Activated naive CD4-positive, alpha-beta T cell treated with anti-CD3 and anti-CD28 coated beads, Interleukin-2, amount 10 ng/mL, durations not matched to agents 7 days and 5 days (primary cell): Measurements from ENCODE around the gene PMEPA1.

Experiments
- CTCF ChIA-PET: fragments of 350-600 bp; sonication (Branson Sonifier 250); formaldehyde crosslinking; loops from one replicate; lab custom pipeline; 2021; ENCODE audit warnings: antibody characterized with exemption; lab: Charles Lee
- DNase-seq: peaks from one replicate; pipeline ENCODE4 v3.0.0-alpha.2; 2020
- H3K27ac Mint-ChIP-seq: one replicate; pipeline ENCODE4 v1.8.0; 2021; ENCODE audit warnings: mild to moderate bottlenecking, moderate library complexity, mixed read lengths
- H3K27me3 Mint-ChIP-seq: one replicate; pipeline ENCODE4 v1.8.0; 2021; ENCODE audit warnings: mild to moderate bottlenecking, mixed read lengths
- H3K36me3 Mint-ChIP-seq: one replicate; pipeline ENCODE4 v1.8.0; 2021; ENCODE audit warnings: mixed read lengths
- H3K4me1 Mint-ChIP-seq: one replicate; pipeline ENCODE4 v1.8.0; 2021; ENCODE audit warnings: mixed read lengths
- H3K4me3 Mint-ChIP-seq: one replicate; pipeline ENCODE4 v1.8.0; 2021; ENCODE audit warnings: mild to moderate bottlenecking, moderate library complexity, mixed read lengths
- H3K9me3 Mint-ChIP-seq: one replicate; pipeline ENCODE4 v1.8.0; 2021; ENCODE audit warnings: mixed read lengths

The PMEPA1 gene

DNA sequence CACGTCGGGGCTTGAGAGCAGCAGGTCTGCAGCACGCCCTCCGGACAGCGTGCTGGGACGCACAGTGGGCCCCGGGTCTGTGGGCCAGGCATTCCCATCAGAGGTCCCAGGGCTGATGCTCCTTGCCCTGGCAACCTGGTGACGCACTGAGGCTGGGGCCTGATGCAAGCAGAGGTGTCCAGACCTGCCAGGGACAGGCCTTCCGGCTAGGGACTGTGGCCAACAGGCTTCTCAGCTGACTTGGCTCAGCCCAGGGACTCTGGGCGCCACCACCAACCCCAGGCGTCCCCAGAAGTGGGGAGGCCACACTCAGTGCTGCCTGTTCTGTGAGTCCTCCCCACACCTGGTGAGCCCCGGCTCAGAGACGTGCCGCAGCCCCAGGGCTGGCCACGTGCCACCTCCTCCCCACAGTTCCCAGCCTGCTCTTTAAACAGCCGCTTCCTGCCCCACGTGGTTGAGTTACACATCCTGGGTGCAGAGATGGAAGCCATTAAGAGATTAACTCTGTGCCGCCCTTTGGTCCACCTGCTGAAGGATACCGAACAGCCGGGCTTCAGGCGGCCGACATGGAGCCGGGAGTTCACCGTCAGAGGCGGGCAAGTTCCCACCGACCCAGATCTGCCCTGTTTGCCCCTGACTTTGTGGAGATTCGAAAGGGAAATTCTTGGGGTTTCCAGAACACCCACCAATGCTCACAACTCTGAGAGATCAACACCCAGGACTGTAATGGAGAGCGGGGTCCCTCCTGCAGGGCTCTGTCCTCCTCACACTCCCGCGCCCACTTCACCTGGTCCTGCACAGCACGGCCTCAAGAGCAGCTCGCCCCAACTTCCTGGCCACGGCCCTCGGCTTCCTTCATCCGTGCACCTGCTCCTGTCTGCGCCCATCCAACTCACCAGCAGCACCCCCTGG is 52.0 kb downstream of the PMEPA1 start:
- H3K36me3 Mint-ChIP-seq: peaks cover 3% of the 10 kb centered on the region
- H3K27me3 Mint-ChIP-seq: peaks cover 52% of the 10 kb centered on the region
- H3K4me3 Mint-ChIP-seq: no peak overlapping the region
- peak; percentile 73 for DNase-seq
- H3K27ac Mint-ChIP-seq: peak overlapping the region; percentile 81
- peaks cover 6% of the 10 kb centered on the region for H3K9me3 Mint-ChIP-seq
- CTCF ChIA-PET: interaction anchor here (1.1 kb wide), 1 partner anchor 25 kb away, joined by 3 read pairs; no protein-coding TSS in a partner anchor
- peaks cover 30% of the 10 kb centered on the region for H3K4me1 Mint-ChIP-seq

DNA sequence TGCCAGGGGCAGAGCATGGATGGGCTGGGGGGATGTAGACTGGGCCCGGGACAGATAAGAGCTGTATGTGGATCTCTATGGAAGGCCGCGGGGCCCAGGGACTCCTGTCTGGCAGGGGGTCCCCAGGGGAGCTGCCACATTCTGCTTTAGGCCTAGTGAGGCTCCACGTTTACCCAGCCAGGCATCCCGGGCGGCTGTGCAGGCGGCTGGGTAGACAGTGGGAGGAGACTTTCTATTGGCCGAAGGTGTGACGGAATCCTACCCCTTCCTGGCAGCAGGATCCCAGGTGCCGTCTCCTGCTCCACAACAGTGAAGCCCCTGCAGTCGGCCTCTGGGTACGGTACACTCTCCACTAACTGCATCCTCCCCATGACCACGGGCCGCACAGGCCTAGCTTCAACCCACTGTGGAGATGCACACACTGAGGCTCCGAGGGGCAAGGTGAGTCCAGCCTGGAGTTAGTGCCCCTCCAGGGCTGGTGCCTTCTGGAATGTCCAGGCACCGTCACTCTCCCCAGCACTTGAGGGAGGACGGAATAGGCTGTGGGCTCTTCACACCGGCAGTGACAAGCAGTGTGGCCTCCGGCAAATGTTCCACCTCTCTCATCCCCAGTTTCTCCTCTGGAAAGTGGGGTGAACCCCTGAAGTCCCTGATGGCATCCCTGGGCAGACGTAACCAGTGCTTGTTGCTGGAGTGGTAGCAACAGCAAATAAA is 52.8 kb downstream of the PMEPA1 start:
- no peak for DNase-seq
- CTCF ChIA-PET: interaction anchor here (1.2 to 6.1 kb wide), 2 partner anchors 35 to 524 kb away, joined by 3 to 86 read pairs; partner anchors contain the start of gene ZBP1
- peaks cover 30% of the 10 kb centered on the region for H3K4me1 Mint-ChIP-seq
- peaks cover 6% of the 10 kb centered on the region for H3K9me3 Mint-ChIP-seq
- no peak overlapping the region for H3K4me3 Mint-ChIP-seq
- peaks cover 52% of the 10 kb centered on the region for H3K27me3 Mint-ChIP-seq
- H3K36me3 Mint-ChIP-seq: peaks cover 3% of the 10 kb centered on the region
- H3K27ac Mint-ChIP-seq: no peak overlapping the region

DNA sequence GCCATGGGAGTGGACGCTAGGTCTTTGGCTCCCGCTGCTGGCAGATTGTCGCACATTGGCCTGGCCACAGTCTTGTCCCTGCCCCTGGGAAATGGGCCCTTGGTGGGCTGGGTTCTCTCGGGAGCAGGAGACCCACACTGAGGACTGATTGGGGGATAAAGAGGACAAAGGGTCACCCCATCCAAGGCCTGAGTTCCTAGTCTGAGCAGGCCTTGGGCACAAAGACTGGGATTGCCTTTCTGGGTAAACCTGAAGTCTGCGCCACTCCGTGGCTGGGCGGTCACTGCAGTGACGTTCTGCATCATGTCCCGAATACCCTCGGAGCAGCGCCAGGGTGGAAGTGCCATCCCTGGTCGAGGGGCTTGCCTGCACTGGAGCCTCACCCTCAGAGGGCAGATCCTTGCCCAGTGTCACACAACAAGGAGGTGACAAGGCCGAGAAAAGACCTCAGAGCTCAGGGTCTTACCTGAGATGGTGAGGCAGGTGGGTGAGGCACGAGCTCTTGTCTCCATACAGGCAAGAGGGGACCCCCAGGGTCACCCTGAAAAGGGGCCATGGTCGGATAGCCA is 53.5 kb downstream of the PMEPA1 start:
- H3K4me1 Mint-ChIP-seq: peaks cover 30% of the 10 kb centered on the region
- peak; percentile 17 for DNase-seq
- no peak overlapping the region for H3K27ac Mint-ChIP-seq
- H3K27me3 Mint-ChIP-seq: peaks cover 52% of the 10 kb centered on the region
- H3K4me3 Mint-ChIP-seq: no peak overlapping the region
- peaks cover 3% of the 10 kb centered on the region for H3K36me3 Mint-ChIP-seq
- CTCF ChIA-PET: interaction anchor here (1.2 to 6.1 kb wide), 4 partner anchors 30 to 525 kb away, joined by 3 to 86 read pairs (median 16); partner anchors contain the start of gene ZBP1
- peaks cover 6% of the 10 kb centered on the region for H3K9me3 Mint-ChIP-seq

DNA sequence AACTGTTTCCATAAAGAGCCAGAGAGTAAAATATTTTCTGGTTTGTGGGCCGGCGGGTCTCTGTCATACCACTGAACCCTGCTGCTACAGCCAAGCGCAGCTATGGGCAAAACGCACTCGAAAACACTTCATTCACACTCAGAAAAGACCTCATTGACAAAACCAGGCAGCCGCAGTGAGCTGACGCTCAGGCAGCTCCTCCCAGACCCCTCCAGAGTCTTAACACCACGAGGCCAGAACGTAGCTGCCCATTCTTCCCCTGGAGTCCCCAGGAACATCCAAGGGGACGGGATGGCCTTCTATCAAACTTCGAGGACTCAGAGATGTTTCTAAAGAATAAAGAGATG is 54.0 kb downstream of the PMEPA1 start:
- no peak overlapping the region for H3K4me3 Mint-ChIP-seq
- CTCF ChIA-PET: interaction anchor here (0.9 to 6.1 kb wide), 5 partner anchors 29 to 431 kb away, joined by 3 to 86 read pairs (median 6); partner anchors contain the start of gene ZBP1
- DNase-seq: peak; percentile 16
- H3K36me3 Mint-ChIP-seq: peaks cover 3% of the 10 kb centered on the region
- H3K4me1 Mint-ChIP-seq: peaks cover 30% of the 10 kb centered on the region
- H3K27ac Mint-ChIP-seq: no peak overlapping the region
- H3K9me3 Mint-ChIP-seq: peaks cover 5% of the 10 kb centered on the region
- peaks cover 57% of the 10 kb centered on the region for H3K27me3 Mint-ChIP-seq

DNA sequence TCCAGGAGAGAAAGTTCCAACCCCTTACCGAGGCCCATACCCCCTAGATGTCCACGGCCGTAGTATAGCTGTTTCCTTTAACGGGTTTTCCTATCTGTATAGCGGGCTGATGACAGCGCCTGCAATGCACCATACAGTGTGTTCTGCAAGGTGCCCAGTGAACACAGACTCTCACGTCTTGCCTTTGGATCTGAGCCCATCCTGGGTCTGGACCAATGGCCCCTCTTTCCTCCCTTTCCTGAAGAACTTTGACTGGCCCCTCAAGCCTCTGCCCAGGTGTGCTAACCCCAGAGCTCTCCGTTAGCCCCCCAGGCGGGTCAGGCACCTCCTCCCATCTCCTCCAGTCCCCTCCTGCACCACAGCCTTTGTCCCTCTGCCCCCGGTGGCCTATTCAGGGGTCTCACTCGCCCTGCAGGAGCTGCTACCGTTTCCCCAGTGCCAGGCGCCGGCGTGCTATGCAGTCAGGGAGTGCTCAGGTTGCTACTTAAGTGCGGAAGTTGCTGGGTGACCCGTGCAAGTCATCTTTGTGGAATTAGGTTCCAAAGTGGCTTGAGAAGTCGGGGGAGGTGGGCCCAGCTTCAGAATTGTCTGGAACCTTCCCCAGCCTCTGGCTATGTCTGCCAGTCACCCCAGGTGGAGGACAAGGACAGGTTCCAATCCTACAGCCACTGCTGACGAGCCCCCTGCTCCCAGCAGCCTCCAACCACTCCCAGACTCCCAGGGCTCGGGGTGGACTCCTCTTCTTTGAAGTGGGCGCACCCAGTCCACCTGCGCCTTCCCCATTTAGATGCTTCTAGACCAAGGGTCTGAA is 54.6 kb downstream of the PMEPA1 start:
- Mint-ChIP-seq H3K27ac (no peak overlapping the region), H3K9me3 (no peaks in the 10 kb centered on the region), H3K36me3 (peaks cover 3% of the 10 kb centered on the region), H3K4me3 (no peak overlapping the region), H3K4me1 (peaks cover 30% of the 10 kb centered on the region), H3K27me3 (peaks cover 63% of the 10 kb centered on the region)
- CTCF ChIA-PET: interaction anchor here (0.9 to 6.1 kb wide), 6 partner anchors 28 to 431 kb away, joined by 3 to 86 read pairs (median 4); partner anchors contain the start of gene ZBP1
- peak; percentile 22 for DNase-seq

DNA sequence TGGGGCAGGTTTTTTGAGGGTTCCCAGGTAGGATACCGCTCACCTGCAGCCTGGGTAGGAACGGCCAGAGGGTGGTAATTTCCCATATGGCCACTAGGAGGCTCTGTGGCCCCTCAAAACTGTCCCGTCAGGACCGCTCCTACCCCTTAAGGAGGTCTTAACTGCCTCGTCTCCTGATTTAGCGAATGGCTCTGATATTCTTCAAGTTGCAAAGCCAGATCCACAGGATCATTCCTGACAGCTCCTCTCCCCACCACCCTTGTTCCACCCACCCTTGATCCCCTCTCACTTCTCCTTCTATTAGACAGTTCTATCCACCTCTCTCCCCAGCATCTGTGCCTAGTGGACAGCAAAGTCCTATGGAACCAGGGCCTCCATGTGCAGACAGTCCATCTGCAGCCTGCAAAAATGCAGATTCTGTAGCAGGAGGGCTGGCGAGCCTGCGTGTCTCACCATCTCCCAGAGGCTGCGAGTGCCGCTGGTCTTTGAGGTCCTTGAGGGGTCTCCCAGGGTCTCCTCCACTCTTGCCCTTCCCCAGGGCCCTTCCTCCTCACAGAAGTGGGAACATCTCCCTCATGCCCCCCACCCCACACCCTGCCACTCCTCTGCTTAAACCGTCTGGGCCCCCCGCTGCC is 55.3 kb downstream of the PMEPA1 start:
- peak; percentile 68 for DNase-seq
- H3K36me3 Mint-ChIP-seq: peaks cover 3% of the 10 kb centered on the region
- no peak overlapping the region for H3K4me3 Mint-ChIP-seq
- no peaks in the 10 kb centered on the region for H3K9me3 Mint-ChIP-seq
- H3K4me1 Mint-ChIP-seq: peaks cover 29% of the 10 kb centered on the region
- CTCF ChIA-PET: interaction anchor here (0.7 to 6.1 kb wide), 14 partner anchors 9 to 526 kb away, joined by 3 to 86 read pairs (median 4); partner anchors contain the start of genes PMEPA1 and ZBP1
- H3K27me3 Mint-ChIP-seq: peaks cover 68% of the 10 kb centered on the region
- H3K27ac Mint-ChIP-seq: no peak overlapping the region

DNA sequence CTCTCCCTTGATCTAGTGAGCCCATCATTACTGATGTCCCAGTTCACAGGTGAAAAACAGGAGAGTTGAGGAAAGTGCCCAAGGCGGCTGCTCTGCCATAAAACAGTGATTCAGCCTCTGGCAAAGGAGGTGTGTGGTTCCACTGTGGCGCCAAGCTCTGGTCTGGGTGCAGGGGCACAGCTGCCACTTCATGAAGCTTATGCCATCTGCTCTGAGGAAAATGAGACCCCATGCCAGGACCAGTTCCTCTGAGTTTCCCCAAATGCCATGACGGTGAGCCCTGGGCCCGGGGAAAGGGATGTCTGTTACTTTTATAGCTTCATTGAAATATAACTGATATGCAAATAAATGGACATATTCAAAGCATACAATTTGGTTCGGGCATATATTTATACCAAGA is 55.9 kb downstream of the PMEPA1 start:
- Mint-ChIP-seq H3K4me3 (no peak overlapping the region), H3K27me3 (peaks cover 68% of the 10 kb centered on the region), H3K36me3 (peaks cover 3% of the 10 kb centered on the region), H3K27ac (no peak overlapping the region), H3K9me3 (no peaks in the 10 kb centered on the region), H3K4me1 (peaks cover 24% of the 10 kb centered on the region)
- CTCF ChIA-PET: interaction anchor here (0.7 to 6.1 kb wide), 13 partner anchors 9 to 527 kb away, joined by 3 to 86 read pairs (median 4); partner anchors contain the start of genes PMEPA1 and ZBP1
- DNase-seq: peak; percentile 19

DNA sequence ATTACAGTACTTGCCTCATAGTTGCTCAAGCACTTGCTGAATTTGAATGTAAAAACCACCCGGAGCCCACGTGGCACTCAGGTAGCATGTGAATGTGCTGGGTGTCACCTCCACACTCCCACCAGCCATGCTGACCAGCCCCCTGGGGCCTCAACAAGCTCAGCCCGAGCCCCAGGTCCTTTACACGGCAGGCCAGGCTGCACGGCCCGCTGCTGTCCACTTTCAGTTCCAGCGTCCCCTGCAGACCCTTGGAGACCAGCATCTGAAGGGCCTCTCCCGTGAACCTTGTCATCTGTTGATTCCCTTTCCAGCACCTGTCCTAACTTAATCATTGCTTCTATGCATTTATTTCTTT is 56.3 kb downstream of the PMEPA1 start:
- no peak overlapping the region for H3K27ac Mint-ChIP-seq
- peaks cover 22% of the 10 kb centered on the region for H3K4me1 Mint-ChIP-seq
- H3K9me3 Mint-ChIP-seq: no peaks in the 10 kb centered on the region
- peak; percentile 17 for DNase-seq
- H3K4me3 Mint-ChIP-seq: no peak overlapping the region
- CTCF ChIA-PET: interaction anchor here (0.7 to 6.1 kb wide), 12 partner anchors 8 to 527 kb away, joined by 3 to 86 read pairs (median 4); partner anchors contain the start of genes PMEPA1 and ZBP1
- peaks cover 3% of the 10 kb centered on the region for H3K36me3 Mint-ChIP-seq
- H3K27me3 Mint-ChIP-seq: peaks cover 69% of the 10 kb centered on the region

DNA sequence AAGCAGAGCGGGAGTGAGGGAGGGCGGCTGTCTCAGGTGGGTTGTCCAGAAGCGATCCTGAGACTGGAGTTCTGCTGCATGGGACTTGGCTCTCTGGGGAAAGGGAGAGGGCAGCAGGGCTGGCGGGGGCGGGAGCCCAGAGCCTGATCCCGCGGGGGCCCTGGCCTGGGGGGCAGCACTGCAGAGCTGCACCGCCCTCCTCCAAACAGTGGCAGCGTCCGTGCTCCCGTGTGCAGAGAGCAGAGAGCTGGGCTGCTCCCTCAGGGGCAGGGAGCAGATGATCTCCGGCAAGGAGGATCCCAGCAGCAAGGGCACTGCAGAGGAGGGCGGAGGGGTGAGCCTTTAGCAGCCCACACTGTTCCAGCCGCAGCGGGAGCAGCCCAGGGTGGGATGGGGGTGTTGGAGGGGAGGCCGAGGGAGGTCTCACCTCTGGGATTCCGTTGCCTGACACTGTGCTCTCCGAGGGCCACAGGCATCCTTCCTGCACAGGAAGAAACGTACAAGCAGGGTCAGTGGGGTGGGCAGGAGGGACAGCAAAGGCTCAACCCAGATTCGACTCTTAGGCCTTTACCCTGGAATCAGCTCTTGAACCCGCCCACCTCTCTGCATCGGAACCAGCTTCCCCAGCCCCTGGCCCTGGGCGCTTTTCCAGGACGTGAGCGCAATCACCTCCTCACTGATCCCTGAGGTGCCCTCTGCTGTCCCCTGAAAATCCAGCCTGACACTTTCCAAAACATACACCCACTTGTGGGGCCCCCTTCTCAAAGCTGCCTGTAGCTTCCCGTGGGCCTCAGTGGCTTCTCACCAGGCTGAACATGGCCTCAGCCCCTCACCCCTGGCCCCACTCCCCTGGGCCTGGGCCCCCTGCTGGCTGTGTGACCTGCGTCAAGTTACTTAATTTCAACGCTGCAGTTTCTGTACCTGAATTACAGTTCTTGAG is 56.9 kb downstream of the PMEPA1 start:
- peak; percentile 20 for DNase-seq
- CTCF ChIA-PET: interaction anchor here (1.2 to 6.1 kb wide), 5 partner anchors 26 to 528 kb away, joined by 5 to 86 read pairs (median 13); partner anchors contain the start of gene ZBP1
- H3K36me3 Mint-ChIP-seq: peaks cover 2% of the 10 kb centered on the region
- H3K4me3 Mint-ChIP-seq: no peak overlapping the region
- peaks cover 15% of the 10 kb centered on the region for H3K4me1 Mint-ChIP-seq
- no peaks in the 10 kb centered on the region for H3K9me3 Mint-ChIP-seq
- H3K27ac Mint-ChIP-seq: no peak overlapping the region
- H3K27me3 Mint-ChIP-seq: peaks cover 69% of the 10 kb centered on the region

DNA sequence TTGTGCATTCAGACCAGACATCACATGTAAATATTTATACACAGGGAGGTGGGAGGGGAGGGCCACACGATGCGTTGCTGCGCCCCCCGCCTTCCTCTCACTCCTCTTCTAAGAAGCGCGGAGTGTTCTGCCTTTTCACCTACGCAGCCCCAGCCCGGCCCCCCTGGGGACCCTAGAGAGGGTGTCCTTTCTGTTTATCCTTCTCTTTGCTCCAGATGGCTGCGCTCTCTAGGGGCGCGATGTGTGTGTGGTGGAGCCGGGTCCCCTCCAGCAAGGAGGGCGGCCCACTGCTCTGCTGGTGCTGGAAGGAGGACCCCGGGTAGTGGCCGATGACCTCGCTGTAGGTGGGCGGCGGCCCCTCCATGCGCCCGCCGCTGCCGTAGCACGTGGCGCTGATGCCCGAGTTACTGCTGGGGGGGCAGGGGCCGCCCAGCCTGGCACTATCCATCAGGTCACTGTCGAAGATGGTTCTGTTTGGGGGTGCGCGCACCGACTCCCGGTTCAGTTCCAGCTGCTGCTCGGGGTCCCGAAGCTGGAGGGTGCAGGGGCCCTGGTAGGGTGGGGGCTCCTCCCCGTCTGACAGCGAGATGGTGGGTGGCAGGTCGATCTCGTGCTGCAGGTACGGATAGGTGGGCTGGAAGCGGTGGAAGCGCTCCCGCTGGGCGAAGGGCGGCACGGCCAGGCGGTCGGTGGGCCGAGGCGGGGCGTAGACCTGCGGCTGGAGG is 57.8 kb downstream of the PMEPA1 start:
- Mint-ChIP-seq H3K9me3 (no peaks in the 10 kb centered on the region), H3K27me3 (peaks cover 75% of the 10 kb centered on the region), H3K4me1 (peaks cover 8% of the 10 kb centered on the region), H3K4me3 (no peak overlapping the region), H3K36me3 (no peaks in the 10 kb centered on the region), H3K27ac (no peak overlapping the region)
- peak; percentile 14 for DNase-seq
- CTCF ChIA-PET: interaction anchor here (1.3 to 6.1 kb wide), 3 partner anchors 22 to 56 kb away, joined by 3 to 86 read pairs (median 11); partner anchors contain the start of gene ZBP1

DNA sequence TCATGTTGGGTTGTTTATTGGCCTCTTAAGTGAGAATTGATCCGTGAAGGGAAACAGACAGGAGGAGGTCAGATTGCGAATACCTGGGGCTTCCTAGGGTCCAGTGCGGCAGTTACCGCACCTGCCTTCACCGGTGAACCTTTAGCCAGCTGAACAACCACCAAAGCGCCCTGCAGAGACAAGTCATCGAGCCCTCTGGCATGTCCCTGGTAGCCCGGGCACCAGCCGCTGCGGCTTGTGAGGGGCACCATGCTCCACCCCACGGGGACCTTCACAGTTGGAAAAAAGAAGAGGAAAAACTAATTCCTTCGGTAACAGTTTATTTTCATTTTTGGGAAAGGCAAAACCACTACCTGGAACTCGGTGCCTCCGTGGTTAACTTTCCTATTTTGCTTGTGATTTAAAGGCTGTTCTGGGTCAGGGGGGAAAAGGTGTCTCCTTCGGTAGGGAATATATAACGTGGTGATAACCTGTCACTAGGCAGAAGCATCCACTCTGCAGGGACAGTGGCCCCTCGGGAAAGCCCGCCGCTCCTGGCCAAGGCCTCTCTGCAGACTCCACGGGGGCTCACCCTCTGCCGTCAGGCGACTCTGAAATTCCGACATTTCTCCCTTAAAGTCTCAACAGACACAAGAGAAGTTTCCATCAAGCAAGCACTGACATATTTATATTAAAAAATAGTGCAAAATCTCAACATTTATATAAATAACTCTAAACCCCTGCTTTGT is 58.9 kb downstream of the PMEPA1 start:
- no peaks in the 10 kb centered on the region for H3K36me3 Mint-ChIP-seq
- H3K9me3 Mint-ChIP-seq: no peaks in the 10 kb centered on the region
- H3K27ac Mint-ChIP-seq: no peak overlapping the region
- H3K4me1 Mint-ChIP-seq: peaks cover 5% of the 10 kb centered on the region
- no peak overlapping the region for H3K4me3 Mint-ChIP-seq
- CTCF ChIA-PET: interaction anchor here (1.3 to 6.1 kb wide), 2 partner anchors 21 to 29 kb away, joined by 3 to 86 read pairs; partner anchors contain the start of gene ZBP1
- peaks cover 83% of the 10 kb centered on the region for H3K27me3 Mint-ChIP-seq
- no peak for DNase-seq
